KMS-11 (cell line): ENCODE measurements around the gene SNX24.
"Not testable (repeated sequence)": the region's sequence is repeated elsewhere in the genome, so short reads cannot be mapped to it uniquely, and the experiment has no call there.

Source experiments
- H2AFZ ChIP-seq: fragments of 200-600 bp; sonication (generic); 2 replicates; pipeline ENCODE4 v1.6.1; 2016; ENCODE audit warnings: antibody characterized with exemption, mixed run types, low read depth
- H3K27ac ChIP-seq: fragments of 200-600 bp; sonication (generic); 2 replicates; pipeline ENCODE4 v1.6.1; 2016; ENCODE audit warnings: mild to moderate bottlenecking, mixed run types
- H3K27me3 ChIP-seq: fragments of 200-600 bp; sonication (generic); 2 replicates; pipeline ENCODE4 v1.6.1; 2017; ENCODE audit warnings: mild to moderate bottlenecking, low read depth, mixed run types, moderate library complexity; ENCODE audit not compliant: insufficient read depth
- H3K36me3 ChIP-seq: fragments of 200-600 bp; sonication (generic); 2 replicates; pipeline ENCODE4 v1.6.1; 2017; ENCODE audit warnings: mild to moderate bottlenecking, mixed run types; ENCODE audit not compliant: insufficient read depth
- H3K4me1 ChIP-seq: fragments of 200-600 bp; sonication (generic); 2 replicates; pipeline ENCODE4 v1.6.1; 2016; ENCODE audit warnings: mild to moderate bottlenecking, low read depth, mixed run types; ENCODE audit not compliant: poor library complexity, severe bottlenecking
- H3K4me2 ChIP-seq: fragments of 200-600 bp; sonication (generic); 2 replicates; pipeline ENCODE4 v1.7.0; 2016; ENCODE audit warnings: mild to moderate bottlenecking, mixed run types
- H3K4me3 ChIP-seq: fragments of 200-600 bp; sonication (generic); IDR thresholded peaks from 2 replicates; pipeline ENCODE4 v1.6.1; 2017; ENCODE audit warnings: low read depth, low read length, mixed read lengths; ENCODE audit not compliant: insufficient read depth
- H3K79me2 ChIP-seq: fragments of 200-600 bp; sonication (generic); 2 replicates; pipeline ENCODE4 v1.6.1; 2016; ENCODE audit warnings: low read depth, mixed run types; ENCODE audit not compliant: insufficient read depth
- H3K9ac ChIP-seq: fragments of 200-600 bp; sonication (generic); 2 replicates; pipeline ENCODE4 v1.6.1; 2016; ENCODE audit warnings: mild to moderate bottlenecking, mixed run types
- H4K20me1 ChIP-seq: fragments of 200-600 bp; sonication (generic); 2 replicates; pipeline ENCODE4 v1.6.1; 2016; ENCODE audit warnings: mild to moderate bottlenecking, mixed run types; ENCODE audit not compliant: insufficient read depth
- TF ChIP-seq, protein P1 (sequence below): fragments of 200-600 bp; sonication (generic); conservative IDR thresholded peaks from 2 replicates; pipeline ENCODE4 v1.6.1; 2017; ENCODE audit warnings: low read depth, mild to moderate bottlenecking, antibody characterized with exemption, low read length, moderate library complexity, mixed read lengths

The SNX24 gene

DNA sequence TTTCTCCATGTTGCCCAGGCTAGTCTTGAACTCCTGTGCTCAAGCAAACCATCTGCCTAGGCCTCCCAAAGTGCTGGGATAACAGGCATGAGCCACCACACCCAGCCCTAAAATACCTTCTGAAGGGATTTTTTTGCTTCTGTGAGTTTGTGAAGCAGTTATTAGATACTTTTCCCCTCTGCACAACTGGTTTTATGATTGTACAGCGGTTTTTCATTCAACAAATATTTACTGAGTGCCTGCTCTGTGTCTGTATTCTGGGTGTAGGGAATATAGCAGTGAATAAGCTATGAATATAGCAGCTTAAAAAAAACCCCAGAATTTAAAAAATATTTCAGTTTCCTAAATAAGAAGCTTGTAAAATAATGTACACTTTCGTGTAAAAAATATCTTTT, 2.3 kb downstream of the SNX24 start:
- H3K4me3 ChIP-seq: no peak overlapping the region
- H3K9ac ChIP-seq: no peak overlapping the region
- H3K79me2 ChIP-seq: no peaks in the 10 kb centered on the region
- TF ChIP-seq, protein P1, sequence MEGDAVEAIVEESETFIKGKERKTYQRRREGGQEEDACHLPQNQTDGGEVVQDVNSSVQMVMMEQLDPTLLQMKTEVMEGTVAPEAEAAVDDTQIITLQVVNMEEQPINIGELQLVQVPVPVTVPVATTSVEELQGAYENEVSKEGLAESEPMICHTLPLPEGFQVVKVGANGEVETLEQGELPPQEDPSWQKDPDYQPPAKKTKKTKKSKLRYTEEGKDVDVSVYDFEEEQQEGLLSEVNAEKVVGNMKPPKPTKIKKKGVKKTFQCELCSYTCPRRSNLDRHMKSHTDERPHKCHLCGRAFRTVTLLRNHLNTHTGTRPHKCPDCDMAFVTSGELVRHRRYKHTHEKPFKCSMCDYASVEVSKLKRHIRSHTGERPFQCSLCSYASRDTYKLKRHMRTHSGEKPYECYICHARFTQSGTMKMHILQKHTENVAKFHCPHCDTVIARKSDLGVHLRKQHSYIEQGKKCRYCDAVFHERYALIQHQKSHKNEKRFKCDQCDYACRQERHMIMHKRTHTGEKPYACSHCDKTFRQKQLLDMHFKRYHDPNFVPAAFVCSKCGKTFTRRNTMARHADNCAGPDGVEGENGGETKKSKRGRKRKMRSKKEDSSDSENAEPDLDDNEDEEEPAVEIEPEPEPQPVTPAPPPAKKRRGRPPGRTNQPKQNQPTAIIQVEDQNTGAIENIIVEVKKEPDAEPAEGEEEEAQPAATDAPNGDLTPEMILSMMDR: no peak
- H3K36me3 ChIP-seq: no peaks in the 10 kb centered on the region
- peaks cover 14% of the 10 kb centered on the region for H3K4me1 ChIP-seq
- H4K20me1 ChIP-seq: no peaks in the 10 kb centered on the region
- H3K4me2 ChIP-seq: no peak overlapping the region
- no peak overlapping the region for H2AFZ ChIP-seq
- no peak overlapping the region for H3K27ac ChIP-seq
- no peaks in the 10 kb centered on the region for H3K27me3 ChIP-seq

DNA sequence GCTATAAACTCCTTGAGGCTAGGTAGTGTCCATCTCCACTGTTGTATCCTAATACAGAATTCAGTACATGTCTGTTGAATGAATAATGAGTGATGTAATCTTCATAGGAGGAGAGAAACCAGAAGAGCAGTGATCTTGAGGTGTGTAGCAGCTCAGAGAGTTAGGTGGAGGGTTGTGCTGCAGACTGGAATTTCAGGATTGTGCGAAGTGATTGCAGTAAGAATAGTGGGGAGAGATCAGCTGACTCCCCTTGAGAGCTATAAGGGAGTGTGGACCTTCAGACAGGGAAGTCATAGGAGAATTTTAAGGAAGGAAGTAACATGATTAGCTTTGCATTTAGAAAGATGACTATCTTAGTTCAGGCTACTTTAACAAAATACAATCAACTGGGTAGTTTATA, 4.4 kb downstream of the SNX24 start:
- H3K27me3 ChIP-seq: no peaks in the 10 kb centered on the region
- H3K4me1 ChIP-seq: peaks cover 5% of the 10 kb centered on the region
- H3K4me2 ChIP-seq: no peak overlapping the region
- TF ChIP-seq, protein P1: no peak
- no peak overlapping the region for H3K27ac ChIP-seq
- no peak overlapping the region for H2AFZ ChIP-seq
- no peak overlapping the region for H3K4me3 ChIP-seq
- H3K79me2 ChIP-seq: no peaks in the 10 kb centered on the region
- no peaks in the 10 kb centered on the region for H4K20me1 ChIP-seq
- no peak overlapping the region for H3K9ac ChIP-seq
- H3K36me3 ChIP-seq: no peaks in the 10 kb centered on the region

DNA sequence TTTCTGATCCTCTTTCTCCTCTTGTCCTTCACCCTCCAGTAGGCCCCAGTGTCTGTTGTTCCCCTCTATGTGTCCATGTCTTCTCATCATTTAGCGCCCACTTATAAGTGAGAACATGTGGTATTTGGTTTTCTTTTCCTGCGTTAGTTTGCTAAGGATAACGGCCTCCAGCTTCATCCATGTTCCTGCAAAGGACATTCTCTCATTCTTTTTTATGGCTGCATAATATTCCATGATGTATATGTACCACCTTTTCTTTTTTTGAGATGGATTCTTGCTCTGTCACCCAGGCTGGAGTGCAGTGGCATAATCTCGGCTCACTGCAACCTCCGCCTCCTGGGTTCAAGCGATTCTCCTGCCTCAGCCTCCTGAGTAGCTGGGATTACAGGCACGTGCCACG, 12.1 kb downstream of the SNX24 start:
- not testable (repeated sequence) for H3K9ac ChIP-seq, H2AFZ ChIP-seq, H3K4me1 ChIP-seq, H3K4me2 ChIP-seq, H3K27ac ChIP-seq, H3K36me3 ChIP-seq, H3K79me2 ChIP-seq, H3K4me3 ChIP-seq, H4K20me1 ChIP-seq, H3K27me3 ChIP-seq

DNA sequence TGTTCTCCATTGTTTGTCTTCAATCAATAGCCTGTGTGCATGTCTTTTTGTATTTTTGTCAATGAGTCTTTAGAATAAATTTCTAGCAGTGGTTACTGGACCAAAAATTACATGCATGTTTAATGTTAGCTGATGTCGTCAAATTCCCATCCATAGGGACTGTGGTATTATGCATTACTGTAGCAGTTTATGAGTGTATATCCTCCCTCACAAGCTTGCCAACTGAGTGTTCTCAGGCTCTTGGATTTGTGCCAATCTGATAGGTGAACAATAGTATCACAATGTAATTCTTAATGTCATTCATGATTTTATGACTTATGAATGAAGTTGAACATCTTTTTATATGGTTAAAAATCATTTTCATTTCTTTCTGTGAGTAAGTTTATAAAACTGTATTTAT, 13.0 kb downstream of the SNX24 start:
- Histone ChIP-seq H4K20me1 (no peaks in the 10 kb centered on the region), H3K27ac (no peak overlapping the region), H3K9ac (no peak overlapping the region), H3K4me3 (no peak overlapping the region), H3K36me3 (no peaks in the 10 kb centered on the region), H3K27me3 (no peaks in the 10 kb centered on the region), H3K4me1 (no peaks in the 10 kb centered on the region), H3K79me2 (no peaks in the 10 kb centered on the region), H2AFZ (no peak overlapping the region), H3K4me2 (no peak overlapping the region)
- TF ChIP-seq, protein P1: no peak

DNA sequence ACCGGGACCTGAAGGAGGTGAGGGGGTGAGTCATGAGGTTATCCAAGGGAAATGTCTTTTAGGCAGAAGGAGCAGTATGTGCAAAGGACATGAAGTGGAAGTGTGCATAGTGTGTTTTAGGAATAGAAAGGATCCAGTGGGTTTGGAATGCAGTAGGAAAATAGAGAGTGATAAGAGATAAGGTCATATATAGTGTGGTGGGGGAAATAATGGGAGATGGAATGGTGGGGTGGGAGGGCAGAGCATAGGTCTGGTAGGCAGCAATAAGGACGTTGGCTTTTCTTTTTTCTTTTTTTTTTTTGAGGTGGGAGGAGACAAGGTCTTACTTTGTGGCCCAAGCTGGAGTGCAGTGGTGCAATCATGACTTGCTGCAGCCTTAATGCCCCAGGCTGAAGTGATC, 17.8 kb downstream of the SNX24 start:
- Histone ChIP-seq H3K4me1 (no peaks in the 10 kb centered on the region), H3K27me3 (no peaks in the 10 kb centered on the region), H3K79me2 (no peaks in the 10 kb centered on the region), H2AFZ (no peak overlapping the region), H3K4me3 (no peak overlapping the region), H4K20me1 (no peaks in the 10 kb centered on the region), H3K36me3 (no peaks in the 10 kb centered on the region), H3K27ac (no peak overlapping the region), H3K4me2 (no peak overlapping the region), H3K9ac (no peak overlapping the region)
- TF ChIP-seq, protein P1: no peak
